Left cardiac atrium (tissue), 4 donors: ENCODE data around the gene URI1. TPM values are rescaled to one million over a fixed set of nuclear protein-coding genes. Genes with fewer than 3 reads are reported as not detected.
"Not testable (repeated sequence)": the region's sequence is repeated elsewhere in the genome, so short reads cannot be mapped to it uniquely, and the experiment has no call there.

Experiments
- ATAC-seq, 2 donors: fragments of 200-7000 bp; cut with Tn5 transposase; one replicate each; pipeline ENCODE4 v1.9.1; 2020; ENCODE audit warnings: mild to moderate bottlenecking in 2 of 2, moderate library complexity in 2 of 2
- DNase-seq: peaks from one replicate; pipeline ENCODE4 v3.0.0-alpha.2; 2020
- intact Hi-C, 2 donors: fragments of 100-400 bp; cut with DNase I; formaldehyde crosslinking; loops; one replicate each; pipeline versions ENCODE4 v1.14.1 to v1.15.1; 2022 to 2023
- total RNA-seq, 2 donors: library from RNA; stranded (reverse); fragmentation: NEBNext Ultra II Directional; extraction: Animal tissue kit (Norgen Biotek cat#: 25700); gene quantifications; one replicate each; pipeline ENCODE4 v1.2.1, GENCODE V29; 2021
- donor health status: DM: no; HTN: yes; CAD: no.
- donor health status: DM: no; HTN: yes; CAD: no; lungs with severe emphysema.
- donor health status: DM: yes; HTN: yes; CAD: no.
- donor health status: Dilated cardiomyopathy.

Gene URI1
- total RNA-seq, 2 donors from 2014 or later = 35.2 to 37.1 TPM

GRCh38 chr19:30008169-30008568, 66.1 kb downstream of the URI1 start:
- DNase-seq = no peak
- intact Hi-C loops = no loop called here
- no peak for ATAC-seq

DNA sequence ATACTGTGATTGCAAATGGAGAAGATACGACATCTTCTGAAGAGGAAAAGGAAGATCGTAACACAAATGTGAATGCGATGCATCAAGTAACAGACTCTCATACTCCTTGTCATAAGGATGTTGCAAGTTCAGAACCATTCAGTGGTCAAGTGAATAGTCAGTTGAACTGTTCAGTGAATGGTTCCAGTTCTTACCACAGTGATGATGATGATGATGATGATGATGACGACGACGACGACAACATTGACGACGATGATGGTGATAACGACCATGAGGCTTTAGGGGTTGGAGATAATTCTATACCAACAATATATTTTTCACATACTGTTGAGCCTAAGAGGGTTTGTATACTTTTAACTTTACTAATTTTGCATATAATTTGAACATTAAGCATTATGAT, 67.0 kb downstream of the URI1 start:
- DNase-seq = no peak
- no peak for ATAC-seq
- intact Hi-C loops = no loop called here

GRCh38 chr19:30011051-30011578, 69.1 kb downstream of the URI1 start:
- no peak for DNase-seq
- intact Hi-C loops = no loop called here
- no peak for ATAC-seq

DNA sequence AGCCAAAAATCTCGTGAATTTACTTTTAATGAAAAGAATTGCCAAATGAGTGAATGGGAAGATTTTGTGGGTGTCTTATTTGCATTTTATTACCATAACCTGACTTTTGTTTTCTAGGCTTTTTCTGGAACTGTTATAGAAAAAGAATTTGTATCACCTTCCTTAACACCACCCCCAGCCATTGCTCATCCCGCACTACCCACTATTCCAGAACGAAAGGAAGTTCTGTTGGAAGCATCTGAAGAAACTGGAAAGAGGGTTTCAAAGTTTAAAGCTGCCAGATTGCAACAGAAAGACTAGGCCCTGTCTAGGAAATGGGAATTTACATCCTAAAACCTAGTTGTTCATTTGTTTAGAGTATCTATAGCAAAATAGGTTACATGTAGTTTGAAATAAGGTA, 72.7 kb downstream of the URI1 start:
- ATAC-seq = no peak
- no peak for DNase-seq
- intact Hi-C loops = no loop called here

DNA sequence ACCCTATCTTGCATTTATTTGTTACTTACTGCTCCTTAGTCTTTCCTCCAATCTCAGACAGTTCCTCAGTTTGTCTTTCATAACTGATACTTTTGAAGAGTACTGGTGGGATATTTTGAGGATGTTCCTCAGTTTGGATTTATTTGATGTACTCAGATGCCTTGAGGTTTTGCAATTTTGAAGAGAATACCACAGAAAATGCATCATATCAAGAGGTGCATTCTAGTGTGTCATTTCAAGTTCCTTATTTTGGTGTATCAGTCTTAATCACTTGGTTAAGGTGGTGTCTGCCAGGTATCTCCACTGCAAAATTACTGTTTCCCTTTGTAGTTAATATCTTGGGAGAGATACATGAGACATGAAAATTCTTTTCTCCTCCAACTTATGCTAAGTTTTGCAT, 75.1 kb downstream of the URI1 start:
- DNase-seq (no peak), ATAC-seq (no peak)
- intact Hi-C loops = no loop called here

DNA sequence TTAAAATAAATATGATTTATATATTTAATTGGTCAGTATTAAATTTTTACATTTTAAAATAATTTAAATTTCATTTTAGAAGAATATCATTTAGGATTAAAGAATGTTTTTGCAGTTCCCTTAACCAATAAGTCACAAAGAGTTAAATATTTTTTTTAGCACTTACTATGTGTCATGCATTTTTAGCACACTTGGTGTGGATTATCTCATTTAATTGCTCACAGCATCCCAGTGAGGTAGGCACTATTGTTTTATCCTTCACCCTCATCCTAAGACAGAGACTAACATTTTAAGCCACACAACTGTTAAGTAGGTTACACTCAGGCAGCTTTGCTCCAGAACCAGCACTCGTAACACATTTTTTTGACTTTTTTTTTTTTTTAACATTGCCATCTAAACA, 78.2 kb downstream of the URI1 start:
- ATAC-seq (no peak), DNase-seq (no peak)

DNA sequence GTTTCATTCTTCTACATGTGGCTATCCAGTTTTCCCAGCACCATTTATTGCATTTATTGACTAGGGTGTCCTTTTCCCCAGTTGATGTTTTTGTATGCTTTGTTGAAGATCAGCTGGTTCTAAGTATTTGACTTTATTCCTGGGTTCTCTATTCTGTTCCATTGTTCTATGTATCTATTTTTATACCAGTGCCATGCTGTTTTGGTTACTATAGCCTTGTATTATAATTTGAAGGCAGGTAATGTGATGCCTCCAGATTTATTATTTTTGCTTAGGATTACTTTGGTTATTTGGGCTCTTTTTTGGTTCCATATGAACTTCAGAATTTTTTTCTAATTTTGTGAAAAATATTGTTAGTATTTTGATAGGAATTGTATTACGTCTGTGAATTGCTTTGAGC, 80.6 kb downstream of the URI1 start:
- ATAC-seq (no peak), DNase-seq (no peak)
- intact Hi-C loops = no loop called here

More for the DNA sequence above, 78.2 kb downstream of the URI1 start:
- intact Hi-C loops = no loop called here

- intact Hi-C loops = no loop called here
- no peak for DNase-seq
- no peak for ATAC-seq
These were observed 81.3 kb downstream of the URI1 start for GRCh38 chr19:30023330-30023729.

- DNase-seq (no peak), ATAC-seq (no peak)
- intact Hi-C loops = no loop called here
These were observed 82.1 kb downstream of the URI1 start for GRCh38 chr19:30024091-30024490.

- no peak for DNase-seq
- ATAC-seq = no peak
- intact Hi-C loops = no loop called here
These were observed 84.9 kb downstream of the URI1 start for GRCh38 chr19:30026933-30027332.

DNA sequence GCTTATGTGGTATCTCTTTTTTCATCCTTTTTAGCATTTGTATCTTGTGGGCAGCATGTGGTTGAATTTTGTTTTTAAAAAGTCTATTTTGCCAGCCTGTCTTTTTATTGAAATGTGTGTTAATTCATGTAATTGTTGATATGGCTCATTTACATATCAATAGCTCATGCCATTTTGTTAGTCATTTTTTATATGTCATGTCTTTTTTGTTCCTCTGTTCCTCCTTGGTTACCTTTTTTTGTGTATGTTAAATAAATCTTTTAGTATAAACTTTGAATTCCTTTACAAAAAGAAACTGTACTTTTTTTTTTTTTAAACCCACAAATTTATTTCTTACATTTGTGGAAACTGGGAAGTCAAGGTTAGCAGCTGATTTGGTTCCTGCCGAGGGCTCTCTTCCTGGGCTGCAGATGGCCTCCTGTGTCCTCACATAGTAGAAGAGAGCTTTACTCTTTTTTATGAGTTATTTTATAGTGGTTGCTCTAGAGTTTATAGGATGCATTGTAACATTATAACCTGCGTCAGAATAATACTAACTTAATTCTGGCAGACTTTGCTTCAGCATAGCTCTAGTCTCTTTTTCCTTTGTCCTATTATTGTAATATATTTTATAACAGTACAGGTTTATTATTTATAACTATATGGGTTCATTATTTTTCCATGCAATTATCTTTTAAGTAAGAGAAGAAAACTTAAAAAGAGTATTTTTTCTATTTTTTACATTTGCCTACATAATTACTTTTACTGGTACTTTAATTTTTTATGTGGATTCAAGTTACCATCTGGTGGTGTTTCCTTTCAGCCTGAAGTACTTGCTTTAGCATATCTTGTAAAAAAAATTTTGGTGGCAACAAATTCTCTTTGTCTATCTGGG, 86.3 kb downstream of the URI1 start:
- DNase-seq = no peak
- intact Hi-C loops = no loop called here
- no peak for ATAC-seq

DNA sequence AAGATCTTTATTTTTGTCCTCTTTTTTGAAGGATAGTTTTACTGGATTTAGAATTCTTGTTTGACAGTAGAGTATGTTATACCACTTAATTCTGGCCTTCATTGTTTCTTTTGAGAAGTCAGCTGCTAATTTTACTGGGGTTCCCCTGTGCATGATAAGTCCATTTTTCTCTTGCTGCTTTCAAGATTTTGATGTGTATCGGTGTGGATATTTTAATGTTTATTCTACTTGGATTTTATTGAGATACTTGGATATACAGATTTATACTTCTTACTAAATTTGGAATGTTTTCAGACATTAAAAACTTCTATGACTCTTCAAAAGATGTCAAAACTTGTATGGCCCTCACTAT, 86.9 kb downstream of the URI1 start:
- intact Hi-C loops = no loop called here
- ATAC-seq = no peak
- DNase-seq = no peak

DNA sequence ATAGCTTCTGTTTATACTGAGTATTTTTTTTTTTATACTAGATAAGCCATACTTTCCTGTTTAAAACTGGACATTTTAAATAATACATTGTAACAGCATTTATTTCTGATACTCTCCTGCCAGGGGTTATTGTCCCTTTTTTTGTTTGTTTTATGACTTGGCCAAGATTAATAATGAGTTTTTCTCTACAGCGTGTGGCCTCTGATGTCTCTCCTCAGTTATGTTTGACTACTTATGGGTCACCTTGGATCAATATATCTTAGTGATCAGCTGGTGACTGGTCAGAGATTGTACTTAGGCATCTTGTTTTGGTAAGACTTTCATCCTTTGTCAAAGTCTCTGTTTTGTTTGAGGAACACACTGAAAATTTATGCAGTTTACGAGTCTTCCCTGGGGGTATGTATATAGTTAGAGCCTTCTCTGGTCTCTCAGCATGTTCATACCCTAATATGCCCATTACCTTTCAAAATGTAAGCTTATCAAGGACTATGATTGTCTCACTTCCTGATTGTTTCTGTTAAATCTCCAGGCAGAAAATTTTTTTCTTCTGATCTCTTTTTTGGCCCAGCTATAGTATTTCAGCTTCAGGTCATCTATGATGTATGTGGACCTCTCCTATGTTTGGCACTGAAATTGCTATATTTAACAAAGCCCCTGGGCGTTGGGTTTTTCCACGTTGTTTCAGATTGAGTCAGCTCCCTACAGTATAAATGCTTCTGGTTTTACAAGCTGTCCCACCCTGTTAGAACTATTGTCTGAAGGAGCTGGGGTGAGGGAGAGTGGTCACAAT, 87.9 kb downstream of the URI1 start:
- intact Hi-C loops = no loop called here
- ATAC-seq (no peak), DNase-seq (no peak)

GRCh38 chr19:30034321-30034720, 92.3 kb downstream of the URI1 start:
- ATAC-seq = no peak
- intact Hi-C loops = no loop called here
- DNase-seq = no peak

DNA sequence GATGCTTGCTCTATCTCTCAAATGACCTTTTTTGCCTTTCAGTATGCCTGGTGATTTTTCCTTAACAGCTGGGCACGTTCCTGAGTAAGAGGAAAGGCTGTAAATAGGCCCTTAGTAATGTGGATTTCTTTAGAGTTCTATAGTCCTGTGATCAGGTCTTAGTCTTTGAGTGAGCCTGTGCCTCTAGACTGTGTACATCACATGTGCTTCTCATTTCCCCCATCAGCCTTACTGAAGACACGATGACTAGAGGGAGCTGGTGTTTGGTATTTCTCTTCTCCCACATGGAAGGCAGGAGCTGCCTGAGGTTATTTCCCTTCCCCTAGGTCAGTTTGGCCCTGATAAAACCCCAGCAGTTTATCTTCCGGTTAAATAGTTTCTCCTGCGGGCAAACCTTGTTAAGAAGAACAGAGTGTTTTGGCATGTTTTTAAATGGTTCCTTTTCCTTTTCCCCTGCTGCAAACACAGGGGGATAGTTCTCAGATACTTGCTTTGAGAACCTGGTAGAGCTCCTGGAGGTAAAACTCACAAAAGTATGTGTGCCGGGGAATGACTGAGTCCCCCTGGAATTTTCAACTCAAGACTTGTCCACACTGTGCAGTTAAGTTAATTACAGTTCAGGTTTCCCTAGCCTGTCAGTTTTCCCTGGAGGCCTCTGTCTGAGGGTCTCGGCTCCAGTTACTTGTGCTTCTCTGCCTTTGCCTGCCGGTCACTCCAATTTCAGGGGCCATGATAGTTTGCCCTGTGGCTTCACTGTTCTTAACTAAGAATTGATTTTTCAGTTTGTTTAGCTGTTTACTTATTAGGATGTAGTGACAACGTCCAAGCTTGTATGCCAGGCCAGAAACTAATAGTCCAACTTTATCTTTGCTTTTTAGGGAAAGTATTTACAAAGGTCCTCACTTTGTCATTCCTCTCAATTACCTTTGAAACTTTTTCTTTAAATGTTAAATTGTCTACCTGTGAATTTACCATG, 94.4 kb downstream of the URI1 start:
- no peak for DNase-seq
- ATAC-seq = no peak
- intact Hi-C loops = no loop called here

DNA sequence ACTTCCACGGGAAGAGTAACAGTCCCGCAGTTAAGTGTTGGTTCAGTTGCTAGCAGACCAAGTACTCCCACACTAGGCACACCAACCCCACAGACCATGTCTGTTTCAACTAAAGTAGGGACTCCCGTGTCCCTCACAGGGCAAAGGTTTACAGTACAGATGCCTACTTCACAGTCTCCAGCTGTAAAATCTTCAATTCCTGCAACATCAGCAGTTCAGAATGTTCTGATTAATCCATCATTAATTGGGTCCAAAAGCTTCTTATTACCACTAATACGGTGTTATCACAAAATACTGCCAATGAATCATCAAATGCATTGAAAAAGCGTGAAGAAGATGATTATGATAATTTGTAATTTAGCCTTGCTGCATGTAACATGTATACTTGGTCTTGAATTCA, 95.8 kb downstream of the URI1 start:
- intact Hi-C loops = no loop called here
- ATAC-seq (no peak), DNase-seq (no peak)

DNA sequence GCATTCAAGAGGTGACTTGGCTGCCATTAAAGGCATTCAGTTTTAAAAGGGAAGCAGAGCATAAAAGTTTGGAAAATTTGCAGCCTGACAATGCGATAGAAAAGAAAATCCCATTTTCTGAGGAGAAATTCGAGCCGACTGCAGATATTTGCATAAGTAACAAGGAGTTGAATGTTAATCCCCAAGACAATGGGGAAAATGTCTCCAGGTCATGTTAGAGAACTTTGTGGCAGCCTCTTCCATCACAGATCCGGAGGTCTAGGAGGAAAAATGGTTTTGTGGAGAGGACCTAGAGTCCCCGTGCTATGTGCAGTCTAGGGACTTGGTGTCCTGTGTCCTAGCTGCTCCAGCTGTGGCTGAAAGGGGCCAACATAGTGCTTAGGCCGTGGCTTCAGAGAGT, 99.9 kb downstream of the URI1 start:
- intact Hi-C loops, DNase-seq, ATAC-seq: not testable (repeated sequence)

DNA sequence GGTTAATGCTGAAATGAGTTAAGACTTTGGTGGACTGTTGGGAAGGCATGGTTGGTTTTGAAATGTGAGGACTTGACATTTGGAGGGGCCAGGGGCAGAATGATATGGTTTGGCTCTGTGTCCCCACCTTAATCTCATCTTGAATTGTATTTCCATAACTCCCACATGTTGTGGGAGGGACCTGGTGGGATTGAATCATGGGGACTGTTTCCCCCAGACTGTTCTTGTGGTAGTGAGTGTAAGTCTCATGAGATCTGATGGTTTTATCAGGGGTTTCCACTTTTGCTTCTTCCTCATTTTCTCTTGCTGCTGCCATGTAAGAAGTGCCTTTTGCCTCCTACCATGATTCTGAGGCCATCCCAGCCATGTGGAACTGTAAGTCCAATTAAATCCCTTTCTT, 101.0 kb downstream of the URI1 start:
- intact Hi-C loops, ATAC-seq, DNase-seq: not testable (repeated sequence)
